ENCODE measurements around the gene TGFBR3. TPM values are rescaled to one million over a fixed set of nuclear protein-coding genes. Genes with fewer than 3 reads are reported as not detected.

Gene TGFBR3
- total RNA-seq, 1 experiment from 2014 or later = 2.4 TPM

DNA sequence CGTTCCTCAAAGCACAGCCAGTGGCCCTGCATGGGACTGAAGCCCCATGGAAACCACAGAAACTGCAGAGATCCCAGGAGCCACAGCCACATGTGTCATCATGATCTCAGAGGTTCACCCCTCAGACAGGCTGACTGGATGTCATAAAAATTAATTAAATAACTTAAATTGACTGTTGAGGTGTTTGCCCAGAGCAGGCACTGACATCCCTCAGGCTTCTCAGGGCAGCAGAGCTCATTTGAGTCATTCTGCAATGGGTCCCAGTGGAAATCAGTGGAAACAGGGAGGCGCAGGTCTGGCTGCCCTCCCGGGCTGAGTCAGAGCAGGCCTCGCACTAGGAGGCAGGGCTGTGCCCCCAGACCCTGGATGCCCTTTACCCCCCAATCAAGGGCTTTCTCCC, 250.2 kb downstream of the TGFBR3 start:
- no peak overlapping the region for H2BK120ac ChIP-seq (ENCODE audit: low read depth, low read length, poor library complexity, severe bottlenecking)
- H4K5ac ChIP-seq (ENCODE audit: insufficient read length, low read depth, low read length) = no peak overlapping the region
- no peak overlapping the region for H3K9ac ChIP-seq (ENCODE audit: extremely low read depth, insufficient read length, low read length)
- no peak overlapping the region for H3K27ac Mint-ChIP-seq
- H3K14ac ChIP-seq (ENCODE audit: insufficient read depth, low read length) = no peak overlapping the region; the same call in 1 of the 2 replicates
- H3K27ac ChIP-seq (ENCODE audit: insufficient read length, low read depth, low read length) = no peak overlapping the region
- H3K9me3 Mint-ChIP-seq = peaks cover 12 to 14% of the 10 kb centered on the region in 2 experiments
- H2BK20ac ChIP-seq (ENCODE audit: low read depth, low read length, poor library complexity, severe bottlenecking) = no peak overlapping the region
- H3K36me3 Mint-ChIP-seq (ENCODE audit: insufficient read depth in 1 of 3, low read depth in 3 of 3) = peaks cover 0 to 14% (median 10%) of the 10 kb centered on the region in 3 experiments; a peak in 6 of 7 replicates
- no peaks in the 10 kb centered on the region for H3K79me2 ChIP-seq (ENCODE audit: insufficient read depth, low read length)
- H3K27me3 ChIP-seq (ENCODE audit: insufficient read depth, low read length) = no peaks in the 10 kb centered on the region
- no peak overlapping the region for H3K4me2 ChIP-seq (ENCODE audit: insufficient read depth, insufficient read length, low read length)
- H4K91ac ChIP-seq (ENCODE audit: insufficient read length, low read depth, low read length) = no peak overlapping the region
- H2BK15ac ChIP-seq (ENCODE audit: low read depth, low read length) = no peak overlapping the region
- no peaks in the 10 kb centered on the region for H3K23me2 ChIP-seq (ENCODE audit: insufficient read length, low read depth, low read length, poor library complexity, severe bottlenecking)
- peaks cover 2% of the 10 kb centered on the region for H3K27me3 Mint-ChIP-seq (ENCODE audit: low read depth)
- H2AK5ac ChIP-seq (ENCODE audit: insufficient read length, low read length) = no peak overlapping the region
- no peak overlapping the region for H4K8ac ChIP-seq (replicated peaks; ENCODE audit: insufficient read length, low read depth, low read length)
- H3K18ac ChIP-seq (ENCODE audit: insufficient read length, low read depth, low read length) = no peak overlapping the region
- no peak overlapping the region for H2BK12ac ChIP-seq (ENCODE audit: insufficient read length, low read depth, low read length)
- H3K79me1 ChIP-seq (ENCODE audit: insufficient read depth, low read depth, low read length, poor library complexity, severe bottlenecking) = no peaks in the 10 kb centered on the region
- H3K4ac ChIP-seq (ENCODE audit: low read depth, low read length) = no peak overlapping the region
- H3K4me1 Mint-ChIP-seq = peaks cover 21 to 33% of the 10 kb centered on the region in 2 experiments
- no peak for TF ChIP-seq CTCF (conservative IDR thresholded peaks at IDR 0.05)
- no peak overlapping the region for H2AFZ ChIP-seq (ENCODE audit: low read length)
- H3K4me3 Mint-ChIP-seq = no peak overlapping the region
- no peak overlapping the region for H2BK5ac ChIP-seq (ENCODE audit: insufficient read length, low read length)
- WGBS (ENCODE audit: extremely low coverage, insufficient read length, low lambda C conversion rate) = no CpG with 5 or more reads among the region's 4 CpGs
- no peak overlapping the region for H3K56ac ChIP-seq (ENCODE audit: insufficient read length, low read depth, low read length)
- H3K9me3 ChIP-seq (ENCODE audit: control insufficient read depth, low read depth, low read length) = no peaks in the 10 kb centered on the region
- peaks cover 6% of the 10 kb centered on the region; the same call in 1 of the 2 replicates for H3K4me1 ChIP-seq (ENCODE audit: insufficient read depth, low read length)
- no peak for DNase-seq
- H3T11ph ChIP-seq (ENCODE audit: low read length) = no peak overlapping the region
- H4K20me1 ChIP-seq (ENCODE audit: control insufficient read depth, insufficient read depth, insufficient read length) = no peaks in the 10 kb centered on the region
- no peak overlapping the region for H3K23ac ChIP-seq (ENCODE audit: insufficient read length, low read depth, low read length)
